Measurements from ENCODE around the gene CREBBP. TPM values are rescaled to one million over a fixed set of nuclear protein-coding genes. Genes with fewer than 3 reads are reported as not detected.

The CREBBP gene
- total RNA-seq, 4 donors from 2014 or later = 38.9 to 105 (median 51.8) TPM

- no peak for TF ChIP-seq CTCF (IDR thresholded peaks at IDR 0.05)
These were observed 43.9 kb downstream of the CREBBP start for GRCh38 chr16:3836641-3837040.

GRCh38 chr16:3835089-3835602 lies 45.4 kb downstream of the CREBBP start:
- ATAC-seq (ENCODE audit: low FRiP score) = no peak
- no peak for DNase-seq (ENCODE audit: low spot score)
- no peak for TF ChIP-seq CTCF (IDR thresholded peaks at IDR 0.05)

More at GRCh38 chr16:3836641-3837040, 43.9 kb downstream of the CREBBP start:
- no peak for ATAC-seq (ENCODE audit: low FRiP score)
- no peak for DNase-seq (ENCODE audit: low spot score)

GRCh38 chr16:3832668-3833067 lies 47.8 kb downstream of the CREBBP start:
- no peak for ATAC-seq (ENCODE audit: low FRiP score)
- no peak for DNase-seq (ENCODE audit: low spot score)
- TF ChIP-seq CTCF (IDR thresholded peaks at IDR 0.05) = no peak

GRCh38 chr16:3830625-3831254 lies 49.8 kb downstream of the CREBBP start:
- no peak for TF ChIP-seq CTCF (IDR thresholded peaks at IDR 0.05)
- DNase-seq (ENCODE audit: low spot score) = no peak
- no peak for ATAC-seq (ENCODE audit: low FRiP score)

- no peak for ATAC-seq (ENCODE audit: low FRiP score)
- TF ChIP-seq CTCF (IDR thresholded peaks at IDR 0.05) = no peak
- no peak for DNase-seq (ENCODE audit: low spot score)
These were observed 50.6 kb downstream of the CREBBP start for GRCh38 chr16:3829631-3830536.

GRCh38 chr16:3825940-3826339 lies 54.6 kb downstream of the CREBBP start:
- DNase-seq (ENCODE audit: low spot score) = no peak
- no peak for TF ChIP-seq CTCF (IDR thresholded peaks at IDR 0.05)
- ATAC-seq (ENCODE audit: low FRiP score) = no peak

Data from omental fat pad (tissue), 4 donors.